Measurements from ENCODE around the gene NUBP1.

NUBP1 gene

DNA sequence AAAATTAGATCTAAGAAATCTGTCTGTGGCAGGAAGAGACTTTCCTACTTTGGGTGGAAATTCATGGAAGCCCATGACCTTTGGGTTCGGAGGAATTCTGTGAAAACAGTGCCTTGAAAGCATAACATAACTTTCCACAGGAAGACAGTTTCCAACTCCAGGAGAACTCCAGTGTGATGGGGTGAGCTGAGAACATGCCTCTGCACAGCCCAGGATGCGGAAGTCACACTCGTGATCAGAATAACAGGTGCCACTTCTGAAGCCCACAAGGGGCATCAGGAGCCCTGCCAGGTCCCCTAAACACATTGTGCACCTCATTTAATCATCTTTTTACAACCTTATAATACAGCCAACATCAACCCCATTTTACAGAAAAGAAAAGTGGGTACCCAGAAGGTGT is 65.2 kb downstream of the NUBP1 start:
- DNase-seq, result no peak

DNA sequence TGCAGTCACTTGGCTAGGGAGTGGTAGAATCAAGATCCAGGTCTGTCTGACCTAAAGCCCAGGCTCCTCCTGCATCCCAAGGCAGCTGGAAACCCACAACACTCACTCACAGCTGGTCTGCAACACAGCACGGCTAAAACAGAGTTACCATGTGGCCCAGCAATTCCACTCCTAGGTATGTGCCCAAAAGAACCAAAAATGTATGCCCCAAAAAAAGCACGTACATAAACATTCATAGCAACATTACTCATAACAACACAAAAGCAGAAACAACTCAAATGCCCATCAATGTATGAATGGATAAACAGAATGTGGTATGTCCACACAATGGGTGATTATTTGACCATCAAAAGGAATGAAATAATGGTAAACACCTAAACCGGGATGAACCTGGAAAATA is 66.1 kb downstream of the NUBP1 start:
- DNase-seq, result no peak

DNA sequence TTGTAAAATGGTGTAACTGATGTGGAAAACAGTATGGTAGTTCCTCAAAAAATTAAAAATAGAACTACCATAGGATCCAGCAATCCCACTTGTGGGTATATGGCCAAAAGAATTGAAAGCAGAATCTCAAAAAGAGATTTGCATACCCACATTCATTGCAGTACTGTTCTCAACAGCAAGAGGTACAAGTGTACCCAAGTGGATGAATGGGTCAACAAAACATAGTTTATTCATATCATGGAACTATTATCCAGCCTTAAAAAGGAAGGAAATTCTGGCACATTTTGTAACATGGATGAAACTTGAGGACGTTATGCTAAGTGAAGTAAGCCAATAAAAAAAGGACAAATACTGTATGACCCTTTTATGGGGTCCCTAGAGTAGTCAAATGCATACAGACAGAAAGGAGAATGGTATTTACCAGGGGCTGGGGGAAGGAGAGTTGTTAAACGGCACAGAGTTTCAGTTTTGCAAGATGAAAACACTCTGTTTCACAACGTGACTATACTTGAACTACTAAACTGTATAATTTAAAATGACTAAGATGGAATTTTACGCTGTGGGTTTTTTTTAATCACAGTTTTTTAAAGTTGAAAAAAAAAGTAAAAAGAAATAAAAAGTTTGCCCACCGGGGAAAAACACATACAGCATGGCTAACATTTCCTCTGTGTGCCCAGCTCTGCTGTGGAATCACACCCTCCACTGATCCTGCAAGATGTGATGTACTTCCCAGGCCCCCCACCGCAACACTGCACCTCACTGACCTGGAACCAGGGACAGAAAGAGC is 68.9 kb downstream of the NUBP1 start:
- no peak for DNase-seq

DNA sequence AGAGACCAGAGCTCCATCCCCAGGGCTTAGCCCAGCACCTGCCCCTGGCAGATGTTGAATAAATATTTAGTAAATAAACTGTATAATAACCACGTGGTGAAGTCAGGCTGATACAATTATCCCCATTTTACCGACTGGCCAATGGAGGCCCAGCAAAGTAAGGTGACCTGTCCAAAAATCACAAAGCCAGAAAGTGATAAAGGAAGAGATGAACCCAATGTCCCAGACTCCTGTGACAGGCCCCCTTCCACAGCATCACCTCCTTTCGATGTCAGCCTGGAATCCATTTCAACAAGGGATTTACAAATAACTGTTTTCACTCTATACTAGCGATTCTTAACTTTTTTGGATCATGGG is 69.4 kb downstream of the NUBP1 start:
- DNase-seq, result no peak

GRCh38 chr16:10817514-10817913 is 73.9 kb downstream of the NUBP1 start:
- DNase-seq, result no peak

DNA sequence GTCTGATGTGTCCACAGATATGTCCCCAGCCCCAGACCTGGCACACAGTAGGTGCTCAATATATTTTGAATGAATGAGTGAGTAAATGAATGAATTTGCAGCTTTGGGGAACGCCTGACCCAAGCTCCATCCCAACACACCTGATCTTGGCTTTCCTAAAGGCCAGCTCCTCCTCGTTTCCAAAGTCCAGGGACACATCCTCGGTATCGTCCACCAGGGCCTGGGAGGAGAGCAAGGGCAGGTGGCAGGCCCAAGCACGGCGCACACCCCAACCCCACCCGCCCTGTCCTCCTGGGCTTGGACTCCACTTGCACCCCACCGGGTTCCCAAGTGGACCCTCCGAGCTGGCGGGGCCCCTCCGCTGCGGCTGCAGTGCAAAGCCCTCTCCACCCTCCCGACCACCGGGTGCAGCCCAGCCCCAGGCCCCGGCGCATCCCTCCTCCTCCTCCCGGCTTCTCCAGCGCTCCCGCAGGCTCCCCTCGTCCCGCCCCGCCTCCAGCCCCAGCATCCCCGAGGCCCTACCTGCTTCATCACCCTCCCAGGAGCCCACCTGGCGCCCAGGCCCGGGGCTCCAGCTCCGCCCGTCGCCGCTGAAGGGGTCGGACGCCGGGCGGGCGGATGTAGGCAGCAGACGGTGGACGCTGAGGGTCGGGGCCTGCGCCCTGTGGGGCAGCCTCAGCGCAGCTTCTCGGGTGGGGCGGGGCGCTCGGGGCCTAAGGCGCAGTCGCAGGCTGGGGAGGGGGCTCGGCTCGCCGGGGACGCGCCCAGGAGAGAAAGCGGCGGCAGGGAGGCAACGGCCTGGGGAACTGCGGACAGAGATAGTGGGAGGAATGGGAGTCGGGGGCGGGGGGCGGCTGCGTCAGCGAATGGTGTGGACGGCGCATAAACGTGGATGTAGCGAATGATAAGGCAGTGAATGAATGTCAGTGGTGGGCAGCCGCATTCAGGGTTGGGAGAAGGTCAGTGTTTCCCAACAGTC is 74.6 kb downstream of the NUBP1 start, which contains the start of gene TVP23A:
TVP23A (minus strand) TSS at position 832 of the 979 bp plus-strand sequence; CDS start at position 531, 301 bp downstream.
- no peak for DNase-seq
